Mesodermal cell (in vitro differentiated cells): ENCODE data around the gene SPATA25. TPM values are rescaled to one million over a fixed set of nuclear protein-coding genes. Genes with fewer than 3 reads are reported as not detected.
"Not testable (repeated sequence)": the region's sequence is repeated elsewhere in the genome, so short reads cannot be mapped to it uniquely, and the experiment has no call there.

ENCODE experiments used
- H3K27ac ChIP-seq: 2 replicates; pipeline ENCODE4 v1.7.0; 2013; ENCODE audit warnings: mild to moderate bottlenecking, low read depth, low read length, moderate library complexity; ENCODE audit not compliant: severe bottlenecking
- H3K36me3 ChIP-seq: 2 replicates; pipeline ENCODE4 v1.7.1; 2013; ENCODE audit warnings: mild to moderate bottlenecking, low read length, moderate library complexity; ENCODE audit not compliant: control insufficient read depth, insufficient read depth
- H3K4me1 ChIP-seq: one replicate; pipeline ENCODE4 v1.7.1; 2013; ENCODE audit warnings: mild to moderate bottlenecking, low read length; ENCODE audit not compliant: insufficient read depth, control insufficient read depth, poor library complexity, severe bottlenecking
- H3K4me3 ChIP-seq: 2 replicates; pipeline ENCODE4 v1.7.0; 2013; ENCODE audit warnings: low read length, control low read depth, mild to moderate bottlenecking; ENCODE audit not compliant: insufficient read depth, poor library complexity, severe bottlenecking; ENCODE audit errors: extremely low read depth
- H3K9me3 ChIP-seq: 2 replicates; pipeline ENCODE4 v1.7.1; 2013; ENCODE audit warnings: mild to moderate bottlenecking, low read length, moderate library complexity; ENCODE audit not compliant: control insufficient read depth
- WGBS, 2 experiments: methylation state at CpG; one replicate each; pipeline ENCODE4 v1.1.5; 2013; ENCODE audit warnings: missing lambda C conversion rate in 2 of 2; ENCODE audit not compliant: insufficient coverage in 2 of 2; 5-methylcytosine and 5-hydroxymethylcytosine counted together
- polyA plus RNA-seq, 2 experiments: library from polyadenylated mRNA; stranded (reverse); fragments of 50-300 nt; gene quantifications; one replicate each; pipeline ENCODE4 v1.2.3, GENCODE V29; 2013

Gene SPATA25, protein sequence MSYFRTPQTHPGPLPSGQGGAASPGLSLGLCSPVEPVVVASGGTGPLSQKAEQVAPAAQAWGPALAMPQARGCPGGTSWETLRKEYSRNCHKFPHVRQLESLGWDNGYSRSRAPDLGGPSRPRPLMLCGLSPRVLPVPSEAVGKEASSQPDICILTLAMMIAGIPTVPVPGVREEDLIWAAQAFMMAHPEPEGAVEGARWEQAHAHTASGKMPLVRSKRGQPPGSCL
- polyA plus RNA-seq (2013, experiment 1 of 2) = 1.1 TPM
- polyA plus RNA-seq (2013, experiment 2 of 2) = 0.61 TPM

DNA sequence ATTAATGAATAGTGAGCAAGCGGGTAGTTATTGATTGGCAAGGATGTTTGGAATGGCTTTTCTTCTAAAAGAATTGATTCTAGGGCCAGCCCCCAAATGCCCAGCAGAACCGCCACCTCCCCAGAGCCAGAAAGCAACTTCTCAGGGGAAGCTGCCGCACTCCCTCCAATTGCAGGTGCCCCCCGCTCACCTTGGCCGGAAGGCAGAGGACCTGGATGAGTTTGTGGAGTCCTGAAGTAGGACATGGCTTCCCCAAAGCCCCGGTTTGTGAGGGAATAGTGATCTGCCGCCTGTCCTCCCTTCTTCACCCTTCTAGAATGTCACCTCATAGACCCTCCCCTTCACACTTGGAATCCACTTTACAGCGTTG is at the start of gene SPATA25:
TSS of gene SPATA25 (minus strand) at position 277 of the 370 bp plus-strand sequence. CDS start at position 245, 32 bp downstream.
- Histone ChIP-seq H3K9me3 (no peaks in the 10 kb centered on the region), H3K27ac (no peak within 1 kb of the TSS), H3K4me1 (no peaks in the 10 kb centered on the region), H3K4me3 (no peak within 1 kb of the TSS), H3K36me3 (peaks cover 31% of the 10 kb centered on the region)
- WGBS, 2 experiments = 100% methylated on average over 3 of the region's 8 CpGs; no CpG with 5 or more reads in 1 of the 2 experiments

DNA sequence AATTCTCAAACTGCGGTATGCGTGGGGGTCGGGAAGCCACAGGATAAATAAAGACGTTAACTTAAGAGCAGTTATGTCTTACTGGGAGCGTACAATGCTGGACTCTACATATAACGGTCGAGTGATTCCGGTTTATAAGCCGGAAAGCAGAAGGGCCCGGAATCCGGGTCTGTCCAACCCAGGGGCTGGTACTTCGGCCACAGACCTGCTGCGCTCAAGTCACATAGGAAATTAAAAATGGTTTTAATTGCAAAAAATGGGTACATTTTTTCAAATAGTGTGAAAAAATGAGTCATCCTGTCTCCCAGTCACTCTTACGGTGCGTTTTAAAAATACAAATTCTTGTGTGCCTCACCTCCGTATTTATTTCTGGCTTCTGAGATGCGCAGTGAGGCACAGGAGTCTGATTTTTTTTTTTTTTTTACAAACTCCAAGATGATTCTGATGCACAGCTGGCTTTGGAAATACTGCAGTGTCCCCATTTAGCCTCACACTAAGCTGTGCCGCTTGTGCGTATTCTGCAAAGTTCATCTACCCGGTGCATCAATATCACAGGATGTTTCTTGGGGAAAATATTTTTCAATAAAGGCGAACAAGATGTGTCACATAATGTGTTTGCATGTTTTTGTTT is 48.1 kb upstream of the SPATA25 start:
- Histone ChIP-seq H3K27ac (peak overlapping the region; percentile 100), H3K4me3 (peak overlapping the region; percentile 78), H3K9me3 (no peaks in the 10 kb centered on the region), H3K36me3 (peaks cover 50% of the 10 kb centered on the region), H3K4me1 (peaks cover 15% of the 10 kb centered on the region)
- WGBS, 2 experiments = 21 to 33% methylated on average over 16 to 20 of the region's 21 CpGs

DNA sequence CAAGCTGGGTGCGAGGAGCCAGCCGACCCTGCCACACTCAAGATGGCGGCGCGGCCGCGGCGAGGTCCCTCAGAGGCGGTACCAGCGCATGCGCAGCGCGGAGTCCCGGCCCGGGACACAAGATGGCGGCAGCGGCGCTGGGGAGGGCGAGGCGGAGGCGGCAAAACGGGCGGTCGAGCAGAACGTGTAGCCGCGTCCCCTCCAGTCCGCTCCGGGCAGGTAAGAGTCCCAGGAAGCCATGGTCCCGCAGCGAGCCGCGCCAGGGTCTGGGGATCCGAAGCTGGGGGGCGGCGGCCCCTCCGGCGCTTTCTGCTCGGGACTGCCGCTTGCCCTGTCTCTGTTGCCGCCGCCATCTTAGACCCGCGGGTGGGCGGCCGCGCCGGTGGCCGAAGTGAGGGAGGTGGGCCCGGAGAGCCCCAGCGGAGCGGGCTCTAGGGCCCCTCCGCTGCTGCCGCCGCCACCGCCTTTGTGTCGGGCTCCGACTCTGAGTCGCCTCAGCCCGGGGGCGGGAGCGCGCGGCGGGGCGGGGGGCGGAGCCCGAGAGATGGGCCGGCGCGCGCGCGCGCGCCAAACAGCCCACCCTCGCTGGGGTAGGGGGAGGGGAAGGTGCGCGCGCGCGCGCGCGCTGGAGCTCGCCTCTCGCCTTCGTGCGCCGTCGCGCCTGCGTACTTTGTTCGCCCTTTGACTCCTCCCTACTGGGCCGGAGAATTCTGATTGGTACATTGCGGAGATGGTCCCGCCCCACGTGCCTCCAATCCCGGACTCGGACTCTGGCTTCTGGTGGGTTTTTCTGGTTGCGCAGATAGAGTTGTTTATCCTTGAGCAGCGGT is 47.4 kb upstream of the SPATA25 start, which contains the start of gene PCIF1:
TSS of gene PCIF1 (plus strand) at position 98 of the 830 bp plus-strand sequence. CDS start 4,317 bp downstream, outside the sequence.
- H3K9me3 ChIP-seq = no peaks in the 10 kb centered on the region
- peak within 1 kb of the TSS; percentile 100 for H3K27ac ChIP-seq
- 0 to 1% methylated on average over 63 to 79 of the region's 102 CpGs for WGBS, 2 experiments
- peaks cover 43% of the 10 kb centered on the region for H3K36me3 ChIP-seq
- peak within 1 kb of the TSS; percentile 78 for H3K4me3 ChIP-seq
- H3K4me1 ChIP-seq = peaks cover 15% of the 10 kb centered on the region

DNA sequence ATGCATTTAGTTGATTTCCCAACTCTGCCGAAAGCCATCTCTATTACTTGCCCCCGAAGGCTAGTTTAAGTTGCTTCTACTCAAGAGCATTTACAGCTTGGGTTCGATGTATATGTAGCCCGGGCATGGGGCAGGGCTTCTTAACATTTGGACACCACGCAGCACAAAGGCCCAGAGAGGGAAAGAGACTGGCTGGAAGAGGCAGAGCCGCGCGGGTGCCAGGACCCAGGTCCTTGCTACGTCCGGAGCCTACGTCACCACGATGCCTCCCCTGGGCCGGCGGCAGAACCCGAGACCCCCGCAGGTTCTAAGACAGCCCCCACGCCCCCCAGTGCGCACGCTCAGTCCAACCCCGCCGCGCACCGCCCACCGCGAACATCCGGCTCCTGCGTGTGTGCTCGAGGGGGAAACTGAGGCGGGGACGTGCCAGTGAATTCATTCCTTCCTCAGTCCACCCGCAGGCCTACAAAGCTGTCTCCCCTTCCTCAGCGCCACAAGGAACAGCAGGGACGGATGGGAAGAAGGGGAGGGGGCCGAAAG is 46.7 kb upstream of the SPATA25 start:
- WGBS, 2 experiments = 0 to 1% methylated on average over 14 to 24 of the region's 34 CpGs

DNA sequence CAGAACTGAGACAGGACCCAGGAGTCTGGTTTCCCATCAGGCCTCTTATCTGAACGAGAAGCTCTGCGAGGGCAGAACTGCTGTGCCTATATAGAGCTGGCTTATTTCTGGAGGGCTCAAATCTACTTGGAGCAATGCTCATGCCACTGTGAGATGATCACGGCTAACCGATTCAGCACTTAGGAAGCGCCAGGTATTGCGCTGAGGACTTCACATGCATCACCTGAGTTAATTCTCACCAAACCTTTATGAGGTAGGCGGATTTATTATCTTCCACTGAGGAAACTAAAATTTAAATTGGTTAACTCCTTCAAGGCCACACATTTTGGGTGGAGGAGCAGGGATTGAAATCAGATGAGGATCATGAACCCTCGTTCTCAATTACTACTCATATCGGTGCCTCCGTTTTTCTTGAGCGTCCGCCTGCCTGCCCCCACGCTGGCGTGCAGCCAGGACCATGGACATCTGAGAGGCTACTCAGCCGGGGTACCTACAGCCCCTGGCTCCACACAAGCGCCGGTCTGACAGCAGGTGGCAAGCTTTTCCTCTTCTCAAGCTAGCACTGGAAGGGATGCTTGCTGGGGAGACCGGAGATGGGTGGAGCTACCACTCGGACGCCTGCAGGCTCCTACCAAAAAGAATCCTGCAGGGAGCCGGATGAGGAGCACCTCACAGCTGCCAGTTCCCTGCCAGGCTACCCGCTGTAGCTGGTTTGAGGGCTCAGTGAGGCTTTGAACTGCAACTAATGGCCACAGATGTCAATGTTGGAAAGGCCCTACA is 46.0 kb upstream of the SPATA25 start:
- H3K4me3 ChIP-seq = peak overlapping the region; percentile 78
- H3K4me1 ChIP-seq = peaks cover 12% of the 10 kb centered on the region
- H3K27ac ChIP-seq = peak overlapping the region; percentile 100
- 23 to 27% methylated on average over 15 to 18 of the region's 22 CpGs for WGBS, 2 experiments
- no peaks in the 10 kb centered on the region for H3K9me3 ChIP-seq
- peaks cover 29% of the 10 kb centered on the region for H3K36me3 ChIP-seq

More for the DNA sequence above, 46.7 kb upstream of the SPATA25 start:
- Histone ChIP-seq H3K36me3 (peaks cover 36% of the 10 kb centered on the region), H3K4me3 (peak overlapping the region; percentile 78), H3K9me3 (no peaks in the 10 kb centered on the region), H3K4me1 (peaks cover 15% of the 10 kb centered on the region), H3K27ac (peak overlapping the region; percentile 100)

DNA sequence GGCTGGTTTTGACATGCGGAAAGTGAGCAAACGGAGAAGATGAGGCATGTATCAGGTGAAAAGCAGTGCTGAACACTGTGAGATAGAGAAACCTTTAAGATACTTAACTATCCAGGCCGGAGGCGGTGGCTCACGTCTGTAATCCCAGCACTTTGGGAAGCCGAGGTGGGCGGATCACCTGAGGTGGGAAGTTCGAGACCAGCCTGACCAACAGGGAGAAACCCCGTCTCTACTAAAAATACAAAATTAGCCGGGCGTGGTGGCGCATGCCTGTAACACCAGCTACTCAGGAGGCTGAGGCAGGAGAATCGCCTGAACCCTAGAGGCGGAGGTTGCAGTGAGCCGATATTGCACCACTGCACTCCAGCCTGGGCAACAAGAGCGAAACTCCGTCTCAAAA is 44.3 kb upstream of the SPATA25 start:
- not testable (repeated sequence) for H3K4me1 ChIP-seq, H3K9me3 ChIP-seq, H3K4me3 ChIP-seq, H3K27ac ChIP-seq
- WGBS, 2 experiments = 96 to 97% methylated on average over 12 to 13 of the region's 17 CpGs
- peaks cover 12% of the 10 kb centered on the region for H3K36me3 ChIP-seq

DNA sequence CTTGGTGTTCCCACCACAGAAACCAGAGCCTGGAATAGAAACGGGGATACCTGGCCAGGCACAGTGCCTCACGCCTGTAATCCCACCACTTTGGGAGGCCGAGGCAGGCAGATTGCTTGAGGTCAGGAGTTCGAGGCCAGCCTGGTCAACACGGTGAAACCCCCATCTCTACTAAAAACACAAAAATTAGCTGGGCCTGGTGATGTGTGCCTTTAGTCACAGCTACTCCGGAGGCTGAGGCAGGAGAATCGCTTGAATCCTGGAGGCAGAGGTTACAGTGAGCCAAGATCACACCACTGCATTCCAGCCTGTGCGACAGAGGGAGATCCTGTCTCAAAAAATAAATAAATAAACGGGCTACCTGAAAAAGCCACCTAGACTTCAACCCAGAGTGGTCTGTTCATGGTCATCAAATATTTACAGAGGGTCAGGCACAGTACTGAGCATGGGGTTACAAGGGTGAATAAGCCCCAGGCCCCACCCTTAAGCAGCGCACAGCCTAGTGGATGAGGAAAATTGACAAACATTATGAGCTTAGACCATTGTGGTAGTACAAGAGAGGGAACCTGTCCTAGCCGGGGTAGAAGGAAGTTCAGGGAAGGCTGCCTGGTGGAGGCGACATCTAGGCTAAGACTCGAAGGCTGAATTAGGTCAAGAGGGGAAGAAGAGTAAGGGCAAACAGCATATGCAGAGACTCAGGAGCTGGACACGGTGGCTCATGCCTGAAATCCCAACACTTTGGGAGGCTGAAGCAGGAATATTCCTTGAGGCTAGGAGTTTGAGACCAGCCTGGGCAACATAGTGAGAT is 39.9 kb upstream of the SPATA25 start:
- 91 to 93% methylated on average over 10 to 13 of the region's 14 CpGs for WGBS, 2 experiments

DNA sequence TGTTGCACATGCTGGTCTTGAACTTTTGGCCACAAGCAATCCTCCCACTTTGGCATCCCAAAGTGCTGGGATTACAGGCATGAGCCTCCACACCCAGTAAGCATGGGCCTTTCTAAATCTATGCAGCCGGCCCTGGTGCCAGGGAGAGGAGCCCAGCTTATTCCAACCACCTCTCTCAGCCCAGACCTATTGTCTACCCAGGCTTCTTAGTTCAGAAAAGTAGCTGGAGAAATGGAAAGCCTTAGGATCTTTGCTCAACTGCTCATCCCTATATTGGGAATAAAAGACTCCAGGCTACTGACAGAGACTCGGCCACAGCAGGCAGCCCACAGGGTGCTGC is 39.3 kb upstream of the SPATA25 start:
- Histone ChIP-seq H3K27ac (no peak overlapping the region), H3K9me3 (no peaks in the 10 kb centered on the region)
- 93 to 100% methylated on average over 2 of the region's 2 CpGs for WGBS, 2 experiments

More for the DNA sequence above, 39.9 kb upstream of the SPATA25 start:
- peaks cover 3% of the 10 kb centered on the region for H3K36me3 ChIP-seq
- H3K4me3 ChIP-seq = no peak overlapping the region
- H3K9me3 ChIP-seq = no peaks in the 10 kb centered on the region
- peaks cover 4% of the 10 kb centered on the region for H3K4me1 ChIP-seq
- H3K27ac ChIP-seq = no peak overlapping the region

DNA sequence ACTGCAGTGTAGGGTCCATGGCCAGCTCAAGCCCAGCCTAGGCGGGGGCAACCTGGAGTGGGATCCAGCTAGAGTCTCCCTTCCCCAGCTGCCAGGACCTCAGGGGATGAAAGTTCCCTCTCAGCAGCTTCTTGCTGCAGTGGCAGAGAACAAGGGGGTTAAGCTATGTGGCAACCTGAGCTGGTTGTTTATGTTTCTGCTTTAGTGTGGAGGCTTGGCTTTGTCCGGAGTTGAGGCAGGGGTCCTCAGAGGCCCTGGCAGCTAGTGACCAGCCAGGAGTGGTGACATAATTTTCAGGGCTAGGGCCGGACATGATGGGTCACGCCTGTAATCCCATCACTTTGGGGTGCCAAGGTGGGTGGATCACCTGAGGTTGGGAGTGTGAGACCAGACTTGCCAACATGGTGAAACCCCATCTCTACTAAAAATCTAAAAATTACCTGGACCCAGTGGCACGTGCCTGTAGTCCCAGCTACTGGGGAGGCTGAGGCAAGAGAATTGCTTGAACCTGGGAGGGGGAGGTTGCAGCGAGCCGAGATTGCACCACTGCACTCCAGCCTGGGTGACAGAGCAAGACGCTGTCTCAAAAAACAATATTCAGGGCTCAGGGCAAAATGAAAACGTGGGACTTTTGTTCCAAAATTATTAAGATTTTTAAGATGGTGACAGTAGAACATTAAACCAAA is 38.5 kb upstream of the SPATA25 start:
- no peak overlapping the region for H3K27ac ChIP-seq
- no peaks in the 10 kb centered on the region for H3K36me3 ChIP-seq
- 73 to 78% methylated on average over 6 of the region's 9 CpGs for WGBS, 2 experiments
- peaks cover 4% of the 10 kb centered on the region for H3K4me1 ChIP-seq
- H3K4me3 ChIP-seq = no peak overlapping the region
- no peaks in the 10 kb centered on the region for H3K9me3 ChIP-seq

More for the DNA sequence above, 39.3 kb upstream of the SPATA25 start:
- Histone ChIP-seq H3K4me1 (peaks cover 4% of the 10 kb centered on the region), H3K4me3 (no peak overlapping the region), H3K36me3 (no peaks in the 10 kb centered on the region)
